C4-2B (cell line): Measurements from ENCODE around the gene GRAMD2B.

Experiments used
- H3K27ac ChIP-seq: fragments of 450-650 bp; 2 replicates; pipeline ENCODE4 v1.5.1; 2017
- CTCF ChIP-seq: fragments of 450-650 bp; conservative IDR thresholded peaks from 2 replicates; pipeline ENCODE4 v1.5.1; 2017; ENCODE audit warnings: mild to moderate bottlenecking
- ZFX ChIP-seq: fragments of 450-650 bp; IDR thresholded peaks from 2 replicates; pipeline ENCODE4 v1.6.1; 2017

GRAMD2B gene

DNA sequence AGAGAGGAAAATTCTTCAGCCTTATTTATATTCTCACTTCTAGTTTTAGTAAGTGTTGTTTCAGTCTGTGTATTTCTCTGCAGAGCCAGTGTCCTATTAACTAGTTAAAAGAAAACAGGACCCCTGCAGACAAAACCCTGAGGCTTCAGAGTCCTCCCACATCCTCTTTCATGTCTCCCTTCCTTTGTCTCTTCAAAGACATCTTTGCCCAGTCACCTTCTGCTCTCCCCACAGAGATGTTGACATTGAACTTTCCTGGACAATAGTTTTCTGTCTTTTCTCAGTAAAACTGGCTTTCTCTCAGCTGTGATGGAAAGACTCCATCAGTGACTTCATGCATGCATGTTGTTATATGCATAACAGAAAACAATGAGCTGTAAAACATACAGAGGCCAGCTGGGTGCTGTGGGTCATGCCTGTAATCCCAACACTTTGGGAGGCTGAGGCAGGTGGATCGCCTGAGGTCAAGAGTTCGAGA is 20.2 kb downstream of the GRAMD2B start:
- H3K27ac ChIP-seq, result no peak overlapping the region
- TF ChIP-seq ZFX (no peak), CTCF (no peak)

DNA sequence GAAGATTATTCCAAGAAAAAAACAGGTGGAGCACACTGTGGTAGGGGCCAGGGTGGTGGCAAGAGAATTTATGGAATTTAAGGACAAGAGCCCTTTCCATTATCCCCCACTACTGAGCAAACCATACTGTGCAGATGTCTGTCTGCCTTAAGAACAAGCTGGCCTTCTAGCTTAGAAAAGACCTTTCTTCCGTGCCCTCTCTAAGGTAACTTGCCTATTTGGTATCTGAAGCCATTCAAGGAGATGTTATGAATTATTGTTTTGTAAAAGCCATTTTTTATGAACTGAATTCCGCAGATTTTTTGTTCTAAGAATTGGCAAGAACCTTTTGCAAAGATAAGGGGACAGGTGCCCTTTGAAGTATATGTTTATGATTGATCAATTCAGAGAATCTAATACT is 20.9 kb downstream of the GRAMD2B start:
- TF ChIP-seq CTCF, result no peak
- no peak for TF ChIP-seq ZFX
- no peak overlapping the region for H3K27ac ChIP-seq

GRCh38 chr5:126445502-126446174 is 22.4 kb downstream of the GRAMD2B start:
- no peak overlapping the region for H3K27ac ChIP-seq
- TF ChIP-seq CTCF, result no peak
- TF ChIP-seq ZFX, result no peak

DNA sequence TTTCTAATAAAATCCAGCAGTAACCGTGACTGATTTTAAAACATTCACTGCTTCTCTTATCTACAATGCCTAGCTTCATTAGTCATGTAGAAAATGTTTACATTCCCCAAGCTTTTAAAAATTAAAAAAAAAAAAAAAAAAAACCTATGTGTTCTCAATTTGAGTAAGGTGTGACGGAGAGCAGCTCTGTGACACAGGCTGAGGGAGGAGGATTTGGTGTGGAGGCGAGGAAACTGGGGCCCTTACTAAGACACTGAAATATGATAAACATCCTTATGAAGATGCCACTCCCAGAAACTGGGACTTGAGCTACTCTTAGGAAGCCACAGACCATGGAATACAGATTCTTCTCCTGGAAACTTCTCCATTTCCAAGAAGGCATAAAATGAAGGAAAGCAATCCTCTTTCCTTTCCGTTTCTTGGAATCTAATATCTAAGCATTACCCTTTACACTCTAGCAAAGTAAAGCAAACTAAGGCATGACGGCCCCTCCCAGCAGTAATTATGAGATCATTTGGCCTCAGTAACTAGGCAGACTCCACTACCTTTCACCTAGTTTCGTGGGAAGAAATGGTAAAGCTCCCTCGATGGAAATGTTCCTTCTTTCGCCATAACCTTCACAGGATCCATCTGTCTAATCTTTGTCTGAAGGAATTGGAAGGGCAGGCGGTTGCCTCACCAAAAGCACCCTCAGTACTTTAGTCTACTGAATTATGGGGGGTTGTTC is 23.5 kb downstream of the GRAMD2B start:
- TF ChIP-seq CTCF, result no peak
- no peak for TF ChIP-seq ZFX
- H3K27ac ChIP-seq, result no peak overlapping the region

DNA sequence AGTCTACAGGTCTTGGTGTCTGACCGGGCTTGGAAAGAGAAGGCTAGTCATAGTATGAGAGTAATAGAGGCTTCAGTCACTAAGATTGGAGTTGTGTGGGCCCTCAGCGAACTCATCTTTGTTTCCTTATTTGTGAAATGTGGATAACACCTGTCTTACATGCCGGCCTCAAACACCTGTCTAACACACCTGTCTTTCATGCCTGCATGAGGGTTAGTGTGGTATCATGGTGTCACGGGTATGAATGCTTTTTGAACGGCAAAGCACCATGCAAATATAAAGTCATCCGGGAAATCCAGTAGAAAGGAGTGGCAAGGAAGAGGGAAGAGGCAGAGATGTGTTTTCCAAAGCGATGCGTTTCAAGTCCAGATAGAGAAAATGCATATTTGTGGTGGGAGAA is 25.5 kb downstream of the GRAMD2B start:
- no peak overlapping the region for H3K27ac ChIP-seq
- TF ChIP-seq CTCF (no peak), ZFX (no peak)

- TF ChIP-seq CTCF (no peak), ZFX (no peak)
- H3K27ac ChIP-seq, result no peak overlapping the region
These were observed 26.6 kb downstream of the GRAMD2B start for GRCh38 chr5:126449751-126450271.

GRCh38 chr5:126450346-126450745 is 27.1 kb downstream of the GRAMD2B start:
- TF ChIP-seq CTCF, result no peak
- TF ChIP-seq ZFX, result no peak
- H3K27ac ChIP-seq, result no peak overlapping the region
